Measurements from ENCODE around the gene FBXL13. TPM values are rescaled to one million over a fixed set of nuclear protein-coding genes. Genes with fewer than 3 reads are reported as not detected.

Gene FBXL13
- total RNA-seq, 1 donor from 2014 or later = 4.0 TPM

DNA sequence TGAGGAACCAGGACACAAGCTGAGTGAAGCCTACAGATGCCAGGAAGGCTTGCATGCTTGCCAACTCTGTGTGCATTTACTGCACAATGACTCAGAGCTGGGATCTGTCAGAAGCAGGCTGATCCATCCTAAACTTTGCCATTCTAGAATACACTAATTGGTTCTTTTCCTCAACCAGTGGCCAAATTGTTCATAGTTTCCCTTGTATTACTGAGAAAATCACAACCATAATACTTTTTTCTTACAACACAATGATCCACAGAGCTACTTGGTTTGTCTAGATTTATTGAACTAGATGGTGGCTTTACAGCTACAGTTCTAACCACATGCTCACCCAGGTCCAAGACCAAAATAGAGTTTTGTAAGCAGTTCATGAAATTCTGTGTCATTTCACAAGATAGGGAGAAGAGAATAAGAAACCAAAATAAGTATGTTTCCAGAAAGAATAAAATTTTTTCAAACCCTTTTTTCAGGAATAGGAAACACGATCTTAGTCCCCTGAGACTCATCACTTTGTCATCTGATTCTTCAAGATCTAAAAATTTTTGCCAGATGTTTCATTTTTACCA lies 182.8 kb downstream of the FBXL13 start:
- Mint-ChIP-seq H3K36me3 (no peaks in the 10 kb centered on the region), H3K9me3 (no peaks in the 10 kb centered on the region), H3K27ac (no peak overlapping the region), H3K4me1 (ENCODE audit: unreplicated experiment) (peaks cover 14% of the 10 kb centered on the region), H3K27me3 (no peaks in the 10 kb centered on the region), H3K4me3 (no peak overlapping the region)
- TF ChIP-seq, protein P1, sequence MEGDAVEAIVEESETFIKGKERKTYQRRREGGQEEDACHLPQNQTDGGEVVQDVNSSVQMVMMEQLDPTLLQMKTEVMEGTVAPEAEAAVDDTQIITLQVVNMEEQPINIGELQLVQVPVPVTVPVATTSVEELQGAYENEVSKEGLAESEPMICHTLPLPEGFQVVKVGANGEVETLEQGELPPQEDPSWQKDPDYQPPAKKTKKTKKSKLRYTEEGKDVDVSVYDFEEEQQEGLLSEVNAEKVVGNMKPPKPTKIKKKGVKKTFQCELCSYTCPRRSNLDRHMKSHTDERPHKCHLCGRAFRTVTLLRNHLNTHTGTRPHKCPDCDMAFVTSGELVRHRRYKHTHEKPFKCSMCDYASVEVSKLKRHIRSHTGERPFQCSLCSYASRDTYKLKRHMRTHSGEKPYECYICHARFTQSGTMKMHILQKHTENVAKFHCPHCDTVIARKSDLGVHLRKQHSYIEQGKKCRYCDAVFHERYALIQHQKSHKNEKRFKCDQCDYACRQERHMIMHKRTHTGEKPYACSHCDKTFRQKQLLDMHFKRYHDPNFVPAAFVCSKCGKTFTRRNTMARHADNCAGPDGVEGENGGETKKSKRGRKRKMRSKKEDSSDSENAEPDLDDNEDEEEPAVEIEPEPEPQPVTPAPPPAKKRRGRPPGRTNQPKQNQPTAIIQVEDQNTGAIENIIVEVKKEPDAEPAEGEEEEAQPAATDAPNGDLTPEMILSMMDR (conservative IDR thresholded peaks at IDR 0.05) = no peak
- DNase-seq (ENCODE audit: extremely low spot score, unreplicated experiment) = no peak

DNA sequence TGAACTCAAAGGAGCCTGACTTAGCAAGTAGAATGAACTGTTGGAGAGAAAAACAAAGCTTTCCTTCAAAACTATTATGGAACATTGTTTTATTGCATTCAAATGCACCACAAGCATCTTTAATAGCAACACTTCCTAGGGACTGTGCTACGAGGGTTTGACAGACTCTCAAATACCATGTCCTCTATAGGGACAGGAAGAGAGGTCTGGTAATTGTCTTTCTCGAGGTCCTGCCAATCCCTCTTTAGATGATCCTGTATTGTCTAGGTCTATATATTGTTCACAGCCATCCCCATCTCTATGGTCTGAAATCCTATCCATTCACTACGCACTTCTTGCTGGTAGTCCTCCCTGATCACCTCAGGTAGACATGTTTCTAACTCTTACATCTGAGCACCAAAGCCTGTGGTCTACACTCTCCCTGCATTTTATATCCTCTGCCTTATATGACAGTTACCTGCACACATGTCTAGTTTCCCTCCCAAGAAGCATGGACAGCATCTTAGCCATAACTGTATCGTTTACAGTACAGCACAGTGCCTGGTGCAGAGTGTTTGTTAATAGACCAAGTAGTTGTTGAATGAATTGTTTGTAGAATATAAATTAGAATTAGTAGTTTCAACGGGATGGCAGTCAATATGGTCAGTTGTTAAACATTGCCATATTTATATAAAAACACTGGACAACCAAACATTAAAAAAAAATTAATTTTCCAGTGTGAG lies 183.5 kb downstream of the FBXL13 start:
- TF ChIP-seq, protein P1 (conservative IDR thresholded peaks at IDR 0.05) = no peak
- H3K4me3 Mint-ChIP-seq = no peak overlapping the region
- no peak overlapping the region for H3K27ac Mint-ChIP-seq
- no peaks in the 10 kb centered on the region for H3K9me3 Mint-ChIP-seq
- no peaks in the 10 kb centered on the region for H3K36me3 Mint-ChIP-seq
- H3K4me1 Mint-ChIP-seq (ENCODE audit: unreplicated experiment) = peaks cover 14% of the 10 kb centered on the region
- DNase-seq (ENCODE audit: extremely low spot score, unreplicated experiment) = no peak
- H3K27me3 Mint-ChIP-seq = no peaks in the 10 kb centered on the region

DNA sequence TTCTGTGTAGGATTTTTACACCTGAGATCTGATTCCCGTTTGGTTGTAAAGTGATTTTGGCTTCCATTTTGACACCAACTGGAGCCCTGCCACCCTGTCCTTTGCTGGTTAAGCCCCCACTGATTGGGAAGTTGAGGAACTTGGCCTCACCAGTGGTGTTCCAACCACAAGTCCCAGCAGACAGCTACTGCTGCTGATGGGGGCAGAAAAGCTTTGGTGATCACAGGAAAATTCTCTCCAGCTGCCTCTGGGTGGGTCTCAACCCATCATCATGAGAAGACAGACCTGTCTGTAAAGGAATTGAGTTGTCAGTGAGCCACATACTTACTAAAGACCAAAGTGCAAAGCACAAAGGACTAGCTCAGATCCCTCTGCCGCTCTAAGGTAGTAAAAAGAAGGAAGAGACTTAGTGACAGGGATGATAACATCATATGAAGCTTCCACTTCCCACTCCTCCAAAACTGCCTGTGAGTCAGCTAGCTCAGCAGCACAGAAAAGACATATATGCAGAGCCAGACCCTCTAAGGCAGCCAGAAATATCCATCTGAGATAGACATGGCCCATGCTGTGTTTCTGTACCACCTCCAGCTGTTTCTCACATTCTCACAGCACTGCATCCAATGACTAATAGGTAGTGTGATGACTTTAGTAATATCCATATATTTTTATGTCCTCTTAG lies 184.2 kb downstream of the FBXL13 start:
- peaks cover 14% of the 10 kb centered on the region for H3K4me1 Mint-ChIP-seq (ENCODE audit: unreplicated experiment)
- TF ChIP-seq, protein P1 (conservative IDR thresholded peaks at IDR 0.05) = no peak
- H3K4me3 Mint-ChIP-seq = peak overlapping the region; percentile 35
- DNase-seq (ENCODE audit: extremely low spot score, unreplicated experiment) = no peak
- H3K9me3 Mint-ChIP-seq = no peaks in the 10 kb centered on the region
- H3K27me3 Mint-ChIP-seq = no peaks in the 10 kb centered on the region
- H3K36me3 Mint-ChIP-seq = no peaks in the 10 kb centered on the region
- no peak overlapping the region for H3K27ac Mint-ChIP-seq

DNA sequence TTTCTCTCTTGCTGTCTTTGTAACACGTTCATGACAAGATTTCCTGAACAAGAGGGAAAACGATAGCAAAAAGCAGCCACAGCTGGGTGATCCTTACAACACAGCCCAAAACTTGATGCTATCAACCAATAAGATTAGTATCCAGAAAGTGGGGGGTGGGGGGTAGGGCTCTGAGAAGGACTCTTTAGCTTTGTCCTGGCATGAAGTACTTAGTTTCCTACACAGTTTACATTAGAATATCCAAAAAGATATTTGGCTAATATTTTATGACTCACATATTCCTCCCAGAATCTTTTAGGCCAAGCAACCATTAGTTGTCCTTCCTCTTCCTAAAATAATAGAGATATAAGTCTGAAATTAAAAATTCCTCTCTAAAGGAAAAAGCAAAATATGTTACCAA lies 184.7 kb downstream of the FBXL13 start:
- Mint-ChIP-seq H3K4me1 (ENCODE audit: unreplicated experiment) (peaks cover 14% of the 10 kb centered on the region), H3K9me3 (no peaks in the 10 kb centered on the region), H3K36me3 (no peaks in the 10 kb centered on the region), H3K4me3 (no peak overlapping the region), H3K27me3 (no peaks in the 10 kb centered on the region), H3K27ac (no peak overlapping the region)
- no peak for DNase-seq (ENCODE audit: extremely low spot score, unreplicated experiment)
- TF ChIP-seq, protein P1 (conservative IDR thresholded peaks at IDR 0.05) = no peak

DNA sequence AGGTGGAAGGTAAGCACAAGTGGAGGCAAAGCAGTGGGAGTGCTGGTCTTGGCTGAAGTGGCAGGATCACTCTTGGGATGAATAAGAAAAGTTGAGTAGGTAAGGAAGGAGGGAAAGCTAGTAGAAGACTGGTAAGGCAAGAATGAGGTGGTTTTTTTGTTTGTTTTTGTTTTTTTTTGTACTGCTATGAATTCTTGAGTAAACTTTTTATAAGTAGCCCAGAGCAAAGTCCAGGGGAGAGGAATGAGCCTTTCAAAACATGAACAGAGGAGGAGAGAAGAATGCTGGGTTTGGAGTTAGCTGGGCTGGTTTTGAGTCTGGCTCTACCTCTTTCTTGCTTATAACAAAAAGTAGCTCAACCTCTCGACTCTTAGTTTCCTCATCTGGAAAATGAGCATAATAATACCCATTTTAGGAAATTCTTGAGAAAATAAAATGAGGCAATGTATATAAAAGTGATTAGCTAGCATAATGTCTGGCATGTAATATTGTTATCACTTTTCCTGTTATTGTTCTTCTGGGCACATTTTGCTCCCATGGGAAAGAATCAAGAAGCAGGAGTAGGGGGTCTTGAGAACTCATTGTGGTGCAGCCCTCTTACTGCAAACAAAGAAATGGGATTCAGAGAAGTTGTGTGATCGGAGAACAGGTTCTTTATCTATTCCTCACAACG lies 185.9 kb downstream of the FBXL13 start:
- no peak for DNase-seq (ENCODE audit: extremely low spot score, unreplicated experiment)
- TF ChIP-seq, protein P1 (conservative IDR thresholded peaks at IDR 0.05) = no peak
- no peaks in the 10 kb centered on the region for H3K27me3 Mint-ChIP-seq
- no peak overlapping the region for H3K27ac Mint-ChIP-seq
- peaks cover 14% of the 10 kb centered on the region for H3K4me1 Mint-ChIP-seq (ENCODE audit: unreplicated experiment)
- no peaks in the 10 kb centered on the region for H3K36me3 Mint-ChIP-seq
- no peaks in the 10 kb centered on the region for H3K9me3 Mint-ChIP-seq
- peak overlapping the region; percentile 5 for H3K4me3 Mint-ChIP-seq

Measured in type B pancreatic cell (in vitro differentiated cells).